Measurements from ENCODE around the gene TMEM129. TPM values are rescaled to one million over a fixed set of nuclear protein-coding genes. Genes with fewer than 3 reads are reported as not detected.

The TMEM129 gene
- total RNA-seq, 1 experiment from 2014 or later, result 54.9 TPM

DNA sequence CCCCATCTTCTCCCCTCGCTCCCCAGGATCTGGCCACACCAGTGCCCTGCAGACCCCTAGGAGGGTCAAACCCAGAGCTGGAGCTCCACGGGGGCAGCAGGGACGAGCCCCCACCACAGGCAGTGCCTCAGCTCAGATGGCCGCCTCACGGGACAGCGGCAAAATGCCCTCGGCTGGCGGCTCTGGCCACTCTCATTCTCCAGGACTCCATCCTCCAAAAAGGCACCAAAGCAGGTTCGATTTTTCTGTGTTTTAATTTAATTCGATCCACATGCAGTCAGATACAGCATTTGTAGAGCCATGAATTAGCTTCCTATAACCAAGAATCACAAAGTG is 45.4 kb downstream of the TMEM129 start:
- ChIA-PET POLR2A (no interaction called here), CTCF (no interaction called here)
- Mint-ChIP-seq H3K9me3 (no peaks in the 10 kb centered on the region), H3K4me3 (no peak overlapping the region), H3K36me3 (no peaks in the 10 kb centered on the region), H3K27ac (no peak overlapping the region), H3K27me3 (ENCODE audit: low read depth) (peaks cover under 1% of the 10 kb centered on the region; the same call in 1 of the 2 replicates), H3K4me1 (no peaks in the 10 kb centered on the region; the same call in 1 of the 2 replicates)
- TF ChIP-seq, protein P1, sequence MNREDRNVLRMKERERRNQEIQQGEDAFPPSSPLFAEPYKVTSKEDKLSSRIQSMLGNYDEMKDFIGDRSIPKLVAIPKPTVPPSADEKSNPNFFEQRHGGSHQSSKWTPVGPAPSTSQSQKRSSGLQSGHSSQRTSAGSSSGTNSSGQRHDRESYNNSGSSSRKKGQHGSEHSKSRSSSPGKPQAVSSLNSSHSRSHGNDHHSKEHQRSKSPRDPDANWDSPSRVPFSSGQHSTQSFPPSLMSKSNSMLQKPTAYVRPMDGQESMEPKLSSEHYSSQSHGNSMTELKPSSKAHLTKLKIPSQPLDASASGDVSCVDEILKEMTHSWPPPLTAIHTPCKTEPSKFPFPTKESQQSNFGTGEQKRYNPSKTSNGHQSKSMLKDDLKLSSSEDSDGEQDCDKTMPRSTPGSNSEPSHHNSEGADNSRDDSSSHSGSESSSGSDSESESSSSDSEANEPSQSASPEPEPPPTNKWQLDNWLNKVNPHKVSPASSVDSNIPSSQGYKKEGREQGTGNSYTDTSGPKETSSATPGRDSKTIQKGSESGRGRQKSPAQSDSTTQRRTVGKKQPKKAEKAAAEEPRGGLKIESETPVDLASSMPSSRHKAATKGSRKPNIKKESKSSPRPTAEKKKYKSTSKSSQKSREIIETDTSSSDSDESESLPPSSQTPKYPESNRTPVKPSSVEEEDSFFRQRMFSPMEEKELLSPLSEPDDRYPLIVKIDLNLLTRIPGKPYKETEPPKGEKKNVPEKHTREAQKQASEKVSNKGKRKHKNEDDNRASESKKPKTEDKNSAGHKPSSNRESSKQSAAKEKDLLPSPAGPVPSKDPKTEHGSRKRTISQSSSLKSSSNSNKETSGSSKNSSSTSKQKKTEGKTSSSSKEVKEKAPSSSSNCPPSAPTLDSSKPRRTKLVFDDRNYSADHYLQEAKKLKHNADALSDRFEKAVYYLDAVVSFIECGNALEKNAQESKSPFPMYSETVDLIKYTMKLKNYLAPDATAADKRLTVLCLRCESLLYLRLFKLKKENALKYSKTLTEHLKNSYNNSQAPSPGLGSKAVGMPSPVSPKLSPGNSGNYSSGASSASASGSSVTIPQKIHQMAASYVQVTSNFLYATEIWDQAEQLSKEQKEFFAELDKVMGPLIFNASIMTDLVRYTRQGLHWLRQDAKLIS (CRISPR knock-in tag; IDR thresholded peaks at IDR 0.05; ENCODE audit: borderline replicate concordance), result no peak
- no peak for TF ChIP-seq NR2C2 (CRISPR knock-in tag; IDR thresholded peaks at IDR 0.05)
- DNase-seq (ENCODE audit: low spot score) (no peak), ATAC-seq (no peak)

DNA sequence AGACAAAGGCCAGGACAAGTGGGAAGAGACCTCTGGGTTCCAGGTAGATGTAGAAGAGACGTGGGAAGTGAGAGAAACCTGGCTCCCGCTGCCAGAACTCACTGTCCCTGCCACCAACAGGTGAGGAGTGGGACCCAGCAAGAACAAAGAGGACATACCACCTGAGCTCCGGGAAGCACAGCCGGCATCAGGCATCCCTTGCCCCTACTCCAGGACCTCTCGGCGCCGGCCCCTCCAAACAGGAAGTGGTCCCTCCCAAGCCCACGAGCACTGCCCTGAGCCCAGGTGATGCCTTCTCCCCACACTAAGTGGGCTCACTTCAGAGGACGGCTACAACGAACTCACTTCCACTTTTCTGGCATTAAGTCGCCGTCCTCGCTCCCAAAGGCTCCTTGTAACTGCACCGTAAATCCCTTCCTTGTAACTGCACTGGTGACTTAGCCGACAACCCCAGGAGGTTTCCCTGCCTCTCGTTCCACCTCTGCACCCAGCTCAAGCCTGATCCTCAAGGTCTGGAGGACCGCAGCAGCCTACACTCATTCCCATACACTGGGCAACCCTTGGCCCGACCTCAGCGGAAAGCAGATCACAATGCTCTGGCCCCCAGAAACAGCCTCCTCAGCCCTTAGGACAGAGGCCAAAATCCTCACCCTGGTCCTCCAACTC is 45.9 kb downstream of the TMEM129 start:
- Mint-ChIP-seq H3K27ac (no peak overlapping the region; the same call in 1 of the 2 replicates), H3K27me3 (ENCODE audit: low read depth) (no peaks in the 10 kb centered on the region; the same call in 1 of the 2 replicates), H3K9me3 (no peaks in the 10 kb centered on the region), H3K4me3 (no peak overlapping the region), H3K36me3 (no peaks in the 10 kb centered on the region), H3K4me1 (no peaks in the 10 kb centered on the region; the same call in 1 of the 2 replicates)
- no peak for TF ChIP-seq CBFB (CRISPR knock-in tag; IDR thresholded peaks at IDR 0.05; ENCODE audit: low read depth)
- no peak for TF ChIP-seq ATF1 (CRISPR knock-in tag; IDR thresholded peaks at IDR 0.05)
- TF ChIP-seq, protein P2, sequence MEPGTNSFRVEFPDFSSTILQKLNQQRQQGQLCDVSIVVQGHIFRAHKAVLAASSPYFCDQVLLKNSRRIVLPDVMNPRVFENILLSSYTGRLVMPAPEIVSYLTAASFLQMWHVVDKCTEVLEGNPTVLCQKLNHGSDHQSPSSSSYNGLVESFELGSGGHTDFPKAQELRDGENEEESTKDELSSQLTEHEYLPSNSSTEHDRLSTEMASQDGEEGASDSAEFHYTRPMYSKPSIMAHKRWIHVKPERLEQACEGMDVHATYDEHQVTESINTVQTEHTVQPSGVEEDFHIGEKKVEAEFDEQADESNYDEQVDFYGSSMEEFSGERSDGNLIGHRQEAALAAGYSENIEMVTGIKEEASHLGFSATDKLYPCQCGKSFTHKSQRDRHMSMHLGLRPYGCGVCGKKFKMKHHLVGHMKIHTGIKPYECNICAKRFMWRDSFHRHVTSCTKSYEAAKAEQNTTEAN (CRISPR knock-in tag; IDR thresholded peaks at IDR 0.05), result no peak
- TF ChIP-seq, protein P3, sequence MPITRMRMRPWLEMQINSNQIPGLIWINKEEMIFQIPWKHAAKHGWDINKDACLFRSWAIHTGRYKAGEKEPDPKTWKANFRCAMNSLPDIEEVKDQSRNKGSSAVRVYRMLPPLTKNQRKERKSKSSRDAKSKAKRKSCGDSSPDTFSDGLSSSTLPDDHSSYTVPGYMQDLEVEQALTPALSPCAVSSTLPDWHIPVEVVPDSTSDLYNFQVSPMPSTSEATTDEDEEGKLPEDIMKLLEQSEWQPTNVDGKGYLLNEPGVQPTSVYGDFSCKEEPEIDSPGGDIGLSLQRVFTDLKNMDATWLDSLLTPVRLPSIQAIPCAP (CRISPR knock-in tag; IDR thresholded peaks at IDR 0.05), result no peak
- no peak for TF ChIP-seq IRF2 (CRISPR knock-in tag; IDR thresholded peaks at IDR 0.05; ENCODE audit: borderline replicate concordance, low read depth)
- TF ChIP-seq, protein P4, sequence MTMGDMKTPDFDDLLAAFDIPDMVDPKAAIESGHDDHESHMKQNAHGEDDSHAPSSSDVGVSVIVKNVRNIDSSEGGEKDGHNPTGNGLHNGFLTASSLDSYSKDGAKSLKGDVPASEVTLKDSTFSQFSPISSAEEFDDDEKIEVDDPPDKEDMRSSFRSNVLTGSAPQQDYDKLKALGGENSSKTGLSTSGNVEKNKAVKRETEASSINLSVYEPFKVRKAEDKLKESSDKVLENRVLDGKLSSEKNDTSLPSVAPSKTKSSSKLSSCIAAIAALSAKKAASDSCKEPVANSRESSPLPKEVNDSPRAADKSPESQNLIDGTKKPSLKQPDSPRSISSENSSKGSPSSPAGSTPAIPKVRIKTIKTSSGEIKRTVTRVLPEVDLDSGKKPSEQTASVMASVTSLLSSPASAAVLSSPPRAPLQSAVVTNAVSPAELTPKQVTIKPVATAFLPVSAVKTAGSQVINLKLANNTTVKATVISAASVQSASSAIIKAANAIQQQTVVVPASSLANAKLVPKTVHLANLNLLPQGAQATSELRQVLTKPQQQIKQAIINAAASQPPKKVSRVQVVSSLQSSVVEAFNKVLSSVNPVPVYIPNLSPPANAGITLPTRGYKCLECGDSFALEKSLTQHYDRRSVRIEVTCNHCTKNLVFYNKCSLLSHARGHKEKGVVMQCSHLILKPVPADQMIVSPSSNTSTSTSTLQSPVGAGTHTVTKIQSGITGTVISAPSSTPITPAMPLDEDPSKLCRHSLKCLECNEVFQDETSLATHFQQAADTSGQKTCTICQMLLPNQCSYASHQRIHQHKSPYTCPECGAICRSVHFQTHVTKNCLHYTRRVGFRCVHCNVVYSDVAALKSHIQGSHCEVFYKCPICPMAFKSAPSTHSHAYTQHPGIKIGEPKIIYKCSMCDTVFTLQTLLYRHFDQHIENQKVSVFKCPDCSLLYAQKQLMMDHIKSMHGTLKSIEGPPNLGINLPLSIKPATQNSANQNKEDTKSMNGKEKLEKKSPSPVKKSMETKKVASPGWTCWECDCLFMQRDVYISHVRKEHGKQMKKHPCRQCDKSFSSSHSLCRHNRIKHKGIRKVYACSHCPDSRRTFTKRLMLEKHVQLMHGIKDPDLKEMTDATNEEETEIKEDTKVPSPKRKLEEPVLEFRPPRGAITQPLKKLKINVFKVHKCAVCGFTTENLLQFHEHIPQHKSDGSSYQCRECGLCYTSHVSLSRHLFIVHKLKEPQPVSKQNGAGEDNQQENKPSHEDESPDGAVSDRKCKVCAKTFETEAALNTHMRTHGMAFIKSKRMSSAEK (CRISPR knock-in tag; IDR thresholded peaks at IDR 0.05; ENCODE audit: borderline replicate concordance), result no peak
- no peak for TF ChIP-seq OVOL2 (CRISPR knock-in tag; IDR thresholded peaks at IDR 0.05; ENCODE audit: borderline replicate concordance)
- no peak for TF ChIP-seq JUN (CRISPR knock-in tag; IDR thresholded peaks at IDR 0.05)
- TF ChIP-seq, protein P5, sequence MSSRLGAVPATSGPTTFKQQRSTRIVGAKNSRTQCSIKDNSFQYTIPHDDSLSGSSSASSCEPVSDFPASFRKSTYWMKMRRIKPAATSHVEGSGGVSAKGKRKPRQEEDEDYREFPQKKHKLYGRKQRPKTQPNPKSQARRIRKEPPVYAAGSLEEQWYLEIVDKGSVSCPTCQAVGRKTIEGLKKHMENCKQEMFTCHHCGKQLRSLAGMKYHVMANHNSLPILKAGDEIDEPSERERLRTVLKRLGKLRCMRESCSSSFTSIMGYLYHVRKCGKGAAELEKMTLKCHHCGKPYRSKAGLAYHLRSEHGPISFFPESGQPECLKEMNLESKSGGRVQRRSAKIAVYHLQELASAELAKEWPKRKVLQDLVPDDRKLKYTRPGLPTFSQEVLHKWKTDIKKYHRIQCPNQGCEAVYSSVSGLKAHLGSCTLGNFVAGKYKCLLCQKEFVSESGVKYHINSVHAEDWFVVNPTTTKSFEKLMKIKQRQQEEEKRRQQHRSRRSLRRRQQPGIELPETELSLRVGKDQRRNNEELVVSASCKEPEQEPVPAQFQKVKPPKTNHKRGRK (CRISPR knock-in tag; IDR thresholded peaks at IDR 0.05; ENCODE audit: borderline replicate concordance), result no peak
- ChIA-PET CTCF (interaction anchor here (0.7 kb wide), 1 partner anchor 120 kb away, joined by 6 read pairs; no protein-coding TSS in a partner anchor), POLR2A (no interaction called here)
- DNase-seq (ENCODE audit: low spot score), result no peak
- no peak for ATAC-seq
